ENCODE results near the gene TSPAN16. TPM values are rescaled to one million over a fixed set of nuclear protein-coding genes. Genes with fewer than 3 reads are reported as not detected.
"Not testable (repeated sequence)": the region's sequence is repeated elsewhere in the genome, so short reads cannot be mapped to it uniquely, and the experiment has no call there.

Gene TSPAN16
- total and polyA plus RNA-seq, 4 experiments from 2014 or later = not detected

GRCh38 chr19:11345122-11345803 lies 49.3 kb downstream of the TSPAN16 start:
- peaks cover 17 to 32% (median 25%) of the 10 kb centered on the region in 4 donors for H3K4me1 Mint-ChIP-seq
- Histone ChIP-seq H3K9me3 (ENCODE audit: control insufficient read depth in 1 of 2, low read length in 2 of 2) (no peaks in the 10 kb centered on the region), H3K36me3 (ENCODE audit: insufficient read depth, low read length) (no peaks in the 10 kb centered on the region), H3K27me3 (ENCODE audit: insufficient read depth, low read length) (no peaks in the 10 kb centered on the region), H3K4me1 (ENCODE audit: insufficient read depth, low read length) (peaks cover 17% of the 10 kb centered on the region), H3K4me3 (ENCODE audit: low read length in 2 of 2) (peak overlapping the region; percentile 92 to 96), H3K27ac (ENCODE audit: low read depth, low read length) (peak overlapping the region; percentile 88)
- ChIA-PET POLR2A (ENCODE audit: partially characterized antibody) (interaction anchor here (0.9 to 6.2 kb wide), 6 partner anchors 29 to 510 kb away, joined by 3 to 54 read pairs (median 5); partner anchors contain the start of genes EPOR, SWSAP1 and TMED1), CTCF (ENCODE audit: partially characterized antibody) (interaction anchor here (0.7 to 2.3 kb wide), 4 partner anchors 30 to 355 kb away, joined by 5 to 12 read pairs (median 6); partner anchors contain the start of gene SWSAP1)
- H3K36me3 Mint-ChIP-seq = peaks cover 5 to 7% of the 10 kb centered on the region in 2 donors
- H3K27ac Mint-ChIP-seq = peak overlapping the region; percentile 80 to 98 (median 95)
- H3K9me3 Mint-ChIP-seq = peaks cover 0 to 6% (median 0%) of the 10 kb centered on the region in 8 donors
- no peaks in the 10 kb centered on the region for H3K27me3 Mint-ChIP-seq
- intact Hi-C loops (cut with micrococcal nuclease) = no loop called here
- H3K4me3 Mint-ChIP-seq = peak overlapping the region; percentile 95 to 98 (median 97)
- no peak for DNase-seq

- Mint-ChIP-seq H3K4me3 (peak within 1 kb of the TSS; percentile 95 to 98 (median 97)), H3K36me3 (peaks cover 5 to 7% of the 10 kb centered on the region in 2 donors), H3K4me1 (peaks cover 17 to 32% (median 25%) of the 10 kb centered on the region in 4 donors), H3K27ac (peak within 1 kb of the TSS; percentile 80 to 98 (median 95)), H3K27me3 (no peaks in the 10 kb centered on the region), H3K9me3 (peaks cover 0 to 6% (median 0%) of the 10 kb centered on the region in 8 donors)
- POLR2A ChIA-PET (ENCODE audit: partially characterized antibody) = interaction anchor here (0.9 to 6.2 kb wide), 13 partner anchors 18 to 511 kb away, joined by 3 to 54 read pairs (median 4); partner anchors contain the start of genes ELOF1, EPOR, SWSAP1 and TMED1
- Histone ChIP-seq H3K4me3 (ENCODE audit: low read length in 2 of 2) (peak within 1 kb of the TSS; percentile 92 to 96), H3K36me3 (ENCODE audit: insufficient read depth, low read length) (no peaks in the 10 kb centered on the region), H3K27me3 (ENCODE audit: insufficient read depth, low read length) (no peaks in the 10 kb centered on the region), H3K4me1 (ENCODE audit: insufficient read depth, low read length) (peaks cover 17% of the 10 kb centered on the region), H3K27ac (ENCODE audit: low read depth, low read length) (peak within 1 kb of the TSS; percentile 88), H3K9me3 (ENCODE audit: control insufficient read depth in 1 of 2, low read length in 2 of 2) (no peaks in the 10 kb centered on the region)
- CTCF ChIA-PET (ENCODE audit: partially characterized antibody) = interaction anchor here (2.1 to 2.3 kb wide), 2 partner anchors 29 to 35 kb away, joined by 6 to 12 read pairs; partner anchors contain the start of gene SWSAP1
- peak; percentile 97 to 100 (median 99) for DNase-seq
- intact Hi-C loops (cut with micrococcal nuclease) = loop anchor here (1.0 kb wide), 3 partner anchors 28 to 89 kb away; partner anchors contain the start of genes ODAD3, PRKCSH and SWSAP1
Observed at GRCh38 chr19:11346104-11346940, 50.4 kb downstream of the TSPAN16 start, which contains the start of the genes CCDC159 and TMEM205. CCDC159 (plus strand) TSS chr19:11346519; CDS start chr19:11346607, 88 bp downstream. TMEM205 (minus strand) TSS chr19:11346268; CDS start chr19:11345619, 649 bp downstream.

- no peak overlapping the region for H3K27ac ChIP-seq (ENCODE audit: low read depth, low read length)
- Mint-ChIP-seq H3K4me1 (peaks cover 17 to 32% (median 25%) of the 10 kb centered on the region in 4 donors), H3K27me3 (no peaks in the 10 kb centered on the region), H3K36me3 (peaks cover 5 to 7% of the 10 kb centered on the region in 2 donors), H3K27ac (peak overlapping the region; percentile 6 to 98 (median 67)), H3K4me3 (peak overlapping the region; percentile 30 to 98 (median 97)), H3K9me3 (peaks cover 0 to 6% (median 0%) of the 10 kb centered on the region in 8 donors)
- H3K27me3 ChIP-seq (ENCODE audit: insufficient read depth, low read length) = no peaks in the 10 kb centered on the region
- CTCF ChIA-PET (ENCODE audit: partially characterized antibody) = interaction anchor here (1.0 to 2.3 kb wide), 2 partner anchors 30 to 33 kb away, joined by 3 to 12 read pairs; no protein-coding TSS in a partner anchor
- H3K4me3 ChIP-seq (ENCODE audit: low read length in 2 of 2) = no peak overlapping the region
- no peaks in the 10 kb centered on the region for H3K9me3 ChIP-seq (ENCODE audit: control insufficient read depth in 1 of 2, low read length in 2 of 2)
- peaks cover 17% of the 10 kb centered on the region for H3K4me1 ChIP-seq (ENCODE audit: insufficient read depth, low read length)
- no peaks in the 10 kb centered on the region for H3K36me3 ChIP-seq (ENCODE audit: insufficient read depth, low read length)
- POLR2A ChIA-PET (ENCODE audit: partially characterized antibody) = interaction anchor here (2.7 to 6.2 kb wide), 2 partner anchors 27 to 33 kb away, joined by 18 to 54 read pairs; partner anchors contain the start of gene SWSAP1
- no peak for DNase-seq
- intact Hi-C loops (cut with micrococcal nuclease) = no loop called here
Observed at GRCh38 chr19:11347546-11348039, 51.6 kb downstream of the TSPAN16 start.

- no peak overlapping the region for H3K4me3 Mint-ChIP-seq
- Histone ChIP-seq H3K4me1 (ENCODE audit: insufficient read depth, low read length) (peaks cover 17% of the 10 kb centered on the region), H3K27me3 (ENCODE audit: insufficient read depth, low read length) (no peaks in the 10 kb centered on the region), H3K27ac (ENCODE audit: low read depth, low read length) (no peak overlapping the region), H3K4me3 (ENCODE audit: low read length in 2 of 2) (no peak overlapping the region), H3K9me3 (ENCODE audit: control insufficient read depth in 1 of 2, low read length in 2 of 2) (no peaks in the 10 kb centered on the region), H3K36me3 (ENCODE audit: insufficient read depth, low read length) (no peaks in the 10 kb centered on the region)
- H3K27me3 Mint-ChIP-seq = no peaks in the 10 kb centered on the region
- peaks cover 17 to 34% (median 26%) of the 10 kb centered on the region in 4 donors for H3K4me1 Mint-ChIP-seq
- POLR2A ChIA-PET (ENCODE audit: partially characterized antibody) = interaction anchor here (1.1 to 1.8 kb wide), 3 partner anchors 25 to 26 kb away, joined by 3 to 5 read pairs (median 5); partner anchors contain the start of gene SWSAP1
- CTCF ChIA-PET (ENCODE audit: partially characterized antibody) = interaction anchor here (0.6 to 0.7 kb wide), 2 partner anchors 34 to 174 kb away, joined by 3 read pairs; no protein-coding TSS in a partner anchor
- H3K27ac Mint-ChIP-seq = no peak overlapping the region
- no peak for DNase-seq
- peaks cover 5 to 7% of the 10 kb centered on the region in 2 donors for H3K36me3 Mint-ChIP-seq
- intact Hi-C loops (cut with micrococcal nuclease) = no loop called here
- H3K9me3 Mint-ChIP-seq = peaks cover 0 to 6% (median 0%) of the 10 kb centered on the region in 8 donors
Observed at GRCh38 chr19:11349171-11349570, 53.2 kb downstream of the TSPAN16 start.

- POLR2A ChIA-PET (ENCODE audit: partially characterized antibody) = interaction anchor here (1.3 kb wide), 1 partner anchor 21 kb away, joined by 5 read pairs; the partner anchor contains the start of gene SWSAP1
- H3K9me3 ChIP-seq (ENCODE audit: control insufficient read depth in 1 of 2, low read length in 2 of 2); H3K4me3 ChIP-seq (ENCODE audit: low read length in 2 of 2); H3K36me3 ChIP-seq (ENCODE audit: insufficient read depth, low read length); H3K27me3 Mint-ChIP-seq; H3K27ac ChIP-seq (ENCODE audit: low read depth, low read length); H3K27me3 ChIP-seq (ENCODE audit: insufficient read depth, low read length); DNase-seq; H3K9me3 Mint-ChIP-seq; H3K36me3 Mint-ChIP-seq; intact Hi-C loops (cut with micrococcal nuclease): not testable (repeated sequence)
- peaks cover 11% of the 10 kb centered on the region for H3K4me1 ChIP-seq (ENCODE audit: insufficient read depth, low read length)
- CTCF ChIA-PET (ENCODE audit: partially characterized antibody) = interaction anchor here (0.7 kb wide), 1 partner anchor 29 kb away, joined by 3 read pairs; no protein-coding TSS in a partner anchor
- peaks cover 9 to 23% (median 11%) of the 10 kb centered on the region in 4 donors for H3K4me1 Mint-ChIP-seq
- H3K4me3 Mint-ChIP-seq = peak overlapping the region in 6 of 8 donors; percentile 27 to 54 (median 49)
- peak overlapping the region in 3 of 7 donors; percentile 35 to 85 (median 70) for H3K27ac Mint-ChIP-seq
Observed at GRCh38 chr19:11354102-11354501, 58.1 kb downstream of the TSPAN16 start.

- Histone ChIP-seq H3K27me3 (ENCODE audit: insufficient read depth, low read length) (no peaks in the 10 kb centered on the region), H3K4me1 (ENCODE audit: insufficient read depth, low read length) (peaks cover 11% of the 10 kb centered on the region), H3K9me3 (ENCODE audit: control insufficient read depth in 1 of 2, low read length in 2 of 2) (no peaks in the 10 kb centered on the region), H3K4me3 (ENCODE audit: low read length in 2 of 2) (peak within 1 kb of the TSS in 1 of 2 donors; percentile 41), H3K27ac (ENCODE audit: low read depth, low read length) (no peak within 1 kb of the TSS), H3K36me3 (ENCODE audit: insufficient read depth, low read length) (no peaks in the 10 kb centered on the region)
- Mint-ChIP-seq H3K36me3 (no peaks in the 10 kb centered on the region), H3K4me3 (peak within 1 kb of the TSS; percentile 64 to 86 (median 78)), H3K27me3 (no peaks in the 10 kb centered on the region), H3K9me3 (no peaks in the 10 kb centered on the region), H3K4me1 (peaks cover 9 to 23% (median 11%) of the 10 kb centered on the region in 4 donors), H3K27ac (peak within 1 kb of the TSS in 6 of 7 donors; percentile 11 to 91 (median 68))
- intact Hi-C loops (cut with micrococcal nuclease) = no loop called here
- DNase-seq = peak; percentile 79 to 91 (median 81)
- POLR2A ChIA-PET (ENCODE audit: partially characterized antibody) = interaction anchor here (0.6 kb wide), 1 partner anchor 19 kb away, joined by 3 read pairs; the partner anchor contains the start of gene SWSAP1
- CTCF ChIA-PET (ENCODE audit: partially characterized antibody) = no interaction called here
Observed at GRCh38 chr19:11355160-11356073, 59.5 kb downstream of the TSPAN16 start, which contains the start of gene PLPPR2. PLPPR2 (plus strand) TSS chr19:11355432; CDS start chr19:11357674, 2,242 bp downstream.
